HCT116 (cell line): ENCODE results near the gene MAP2K5. TPM values are rescaled to one million over a fixed set of nuclear protein-coding genes. Genes with fewer than 3 reads are reported as not detected.

Source experiments
- ATAC-seq: fragments of 200-7000 bp; cut with Tn5 transposase; 2 replicates; pipeline ENCODE4 v1.9.1; 2020; ENCODE audit warnings: mild to moderate bottlenecking, moderate library complexity
- BruUV-seq: library from RNA; stranded (reverse); fragments of 400-500 nt; replicated peaks from 2 replicates; lab custom pipeline; 2021; lab: Mats Ljungman, UMichigan
- CTCF ChIA-PET: fragments of 300-600 bp; sonication (Branson Sonifier 250); formaldehyde crosslinking; loops from one replicate; lab custom pipeline; 2021; ENCODE audit warnings: antibody characterized with exemption; lab: Charles Lee
- POLR2A ChIA-PET: fragments of 300-600, 350-600 bp; sonication (Branson Sonifier 250); formaldehyde crosslinking; loops from one replicate; lab custom pipeline; 2021; ENCODE audit warnings: antibody characterized with exemption; lab: Charles Lee
- RAD21 ChIA-PET, 2 experiments: fragments of 300-600 bp; sonication (Branson Sonifier 250); formaldehyde crosslinking; loops; one replicate each; lab custom pipeline; 2023; ENCODE audit warnings: low total read pairs in 2 of 2; ENCODE audit not compliant: uncharacterized antibody in 2 of 2, unreplicated experiment in 2 of 2, low non-redundant PET in 1 of 2; lab: Charles Lee
- DNase-seq: peaks from one replicate; pipeline ENCODE4 v3.0.0-alpha.2; 2010; ENCODE audit warnings: low read depth, low spot score
- H2AFZ ChIP-seq: fragments of 200-600 bp; shearing (Covaris generic), sonication (generic); 2 replicates; pipeline ENCODE4 v1.6.1; 2017; ENCODE audit warnings: low read depth, mixed run types, mixed read lengths, antibody characterized with exemption, low read length; ENCODE audit not compliant: poor library complexity, severe bottlenecking
- H3K27ac ChIP-seq: 2 replicates; pipeline ENCODE4 v1.5.1; 2012; ENCODE audit warnings: low read depth, low read length
- H3K27me3 ChIP-seq: fragments of 200-600 bp; sonication (generic); 2 replicates; pipeline ENCODE4 v1.6.1; 2016; ENCODE audit warnings: mixed run types, low read length, mixed read lengths; ENCODE audit not compliant: insufficient read depth
- H3K36me3 ChIP-seq, 2 experiments: fragments of 200-500 bp in 1 of 2; fragments of 200-600 bp in 1 of 2; sonication (Bioruptor generic) in 1 of 2; sonication (generic) in 1 of 2; 2 replicates each; pipeline versions ENCODE4 v1.5.1 to v1.6.1; 2014 to 2016; ENCODE audit warnings: low read length in 2 of 2, inconsistent platforms in 1 of 2, mixed read lengths in 1 of 2, mixed run types in 1 of 2; ENCODE audit not compliant: insufficient read depth in 2 of 2, control insufficient read depth in 1 of 2
- H3K4me1 ChIP-seq, 2 experiments: fragments of 200-600 bp in 1 of 2; sonication (generic) in 1 of 2; 2 replicates each; pipeline versions ENCODE4 v1.5.1 to v1.6.1; 2012 to 2017; ENCODE audit warnings: low read length in 2 of 2, inconsistent platforms in 1 of 2, mild to moderate bottlenecking in 1 of 2, mixed read lengths in 1 of 2, mixed run types in 1 of 2, moderate library complexity in 1 of 2; ENCODE audit not compliant: insufficient read depth in 2 of 2, control insufficient read depth in 1 of 2
- H3K4me2 ChIP-seq: fragments of 200-600 bp; sonication (generic); 2 replicates; pipeline ENCODE4 v1.6.1; 2017; ENCODE audit warnings: mixed run types, low read length, mixed read lengths
- H3K4me3 ChIP-seq, 2 experiments: fragments of 200-600 bp in 1 of 2; sonication (generic) in 1 of 2; replicated peaks in 1 of 2; 2 replicates each; pipeline ENCODE4 v1.5.1; 2011 to 2016; ENCODE audit warnings: low read length in 2 of 2, control low read depth in 1 of 2, low read depth in 1 of 2, mild to moderate bottlenecking in 1 of 2, mixed read lengths in 1 of 2, mixed run types in 1 of 2
- H3K79me2 ChIP-seq: fragments of 200-600 bp; sonication (generic); 2 replicates; pipeline ENCODE4 v1.6.1; 2017; ENCODE audit warnings: mild to moderate bottlenecking, mixed run types, low read length, moderate library complexity, mixed read lengths; ENCODE audit not compliant: insufficient read depth
- H3K9ac ChIP-seq: fragments of 200-600 bp; sonication (generic); 2 replicates; pipeline ENCODE4 v1.6.1; 2016; ENCODE audit warnings: low read length, mixed read lengths
- H3K9me2 ChIP-seq: fragments of 200-600 bp; sonication (generic), shearing (Covaris generic); 2 replicates; pipeline ENCODE4 v1.6.1; 2017; ENCODE audit warnings: mixed run types, mild to moderate bottlenecking, moderate library complexity; ENCODE audit not compliant: insufficient read depth
- H3K9me3 ChIP-seq, 2 experiments: fragments of 200-500 bp in 1 of 2; fragments of 200-600 bp in 1 of 2; sonication (Bioruptor generic) in 1 of 2; sonication (generic) in 1 of 2; 2 replicates each; pipeline ENCODE4 v1.6.1; 2014 to 2017; ENCODE audit warnings: low read length in 2 of 2, mixed read lengths in 2 of 2, inconsistent platforms in 1 of 2, low read depth in 1 of 2, mild to moderate bottlenecking in 1 of 2, mixed run types in 1 of 2, moderate library complexity in 1 of 2; ENCODE audit not compliant: control insufficient read depth in 1 of 2, insufficient read depth in 1 of 2
- H4K20me1 ChIP-seq: fragments of 200-600 bp; sonication (generic), shearing (Covaris generic); 2 replicates; pipeline ENCODE4 v1.6.1; 2017; ENCODE audit warnings: mixed run types, mild to moderate bottlenecking, moderate library complexity; ENCODE audit not compliant: insufficient read depth
- FOSL1 ChIP-seq: IDR thresholded peaks from 2 replicates; pipeline ENCODE4 v1.6.1; 2012; ENCODE audit warnings: low read depth
- RAD21 ChIP-seq: IDR thresholded peaks from 2 replicates; pipeline ENCODE4 v1.6.1; 2012; ENCODE audit warnings: low read depth, mild to moderate bottlenecking
- SIN3A ChIP-seq: IDR thresholded peaks from 2 replicates; pipeline ENCODE4 v1.6.1; 2012; ENCODE audit warnings: low read depth
- SRF ChIP-seq: IDR thresholded peaks from 2 replicates; pipeline ENCODE4 v1.6.1; 2012; ENCODE audit warnings: low read depth
- ZNF274 ChIP-seq: fragments of 200-500 bp; sonication (Bioruptor generic); IDR thresholded peaks from 2 replicates; pipeline ENCODE4 v1.6.1; 2014; ENCODE audit warnings: mild to moderate bottlenecking, low read depth, low read length, inconsistent platforms
- intact Hi-C: fragments of 100-400 bp; cut with micrococcal nuclease; formaldehyde crosslinking; loops from 2 replicates; pipeline ENCODE4 v1.10.0; 2022
- total RNA-seq: library from RNA; stranded (reverse); gene quantifications from one replicate; pipeline ENCODE4 v1.2.1, GENCODE V29; 2021; ENCODE audit not compliant: unreplicated experiment
- TF ChIP-seq, protein P1 (sequence below), 3 experiments: fragments of 200-600 bp in 1 of 3; sonication (generic) in 1 of 3; IDR thresholded peaks in 2 of 3; conservative IDR thresholded peaks in 1 of 3; 2 replicates each; pipeline ENCODE4 v1.5.1; 2012 to 2017; ENCODE audit warnings: low read depth in 2 of 3, low read length in 2 of 3, antibody characterized with exemption in 1 of 3, borderline replicate concordance in 1 of 3, control low read depth in 1 of 3, mild to moderate bottlenecking in 1 of 3, mixed read lengths in 1 of 3, mixed run types in 1 of 3, moderate library complexity in 1 of 3; ENCODE audit not compliant: insufficient read depth in 1 of 3

Gene MAP2K5
- total RNA-seq, 1 experiment from 2014 or later: 15.6 TPM

DNA sequence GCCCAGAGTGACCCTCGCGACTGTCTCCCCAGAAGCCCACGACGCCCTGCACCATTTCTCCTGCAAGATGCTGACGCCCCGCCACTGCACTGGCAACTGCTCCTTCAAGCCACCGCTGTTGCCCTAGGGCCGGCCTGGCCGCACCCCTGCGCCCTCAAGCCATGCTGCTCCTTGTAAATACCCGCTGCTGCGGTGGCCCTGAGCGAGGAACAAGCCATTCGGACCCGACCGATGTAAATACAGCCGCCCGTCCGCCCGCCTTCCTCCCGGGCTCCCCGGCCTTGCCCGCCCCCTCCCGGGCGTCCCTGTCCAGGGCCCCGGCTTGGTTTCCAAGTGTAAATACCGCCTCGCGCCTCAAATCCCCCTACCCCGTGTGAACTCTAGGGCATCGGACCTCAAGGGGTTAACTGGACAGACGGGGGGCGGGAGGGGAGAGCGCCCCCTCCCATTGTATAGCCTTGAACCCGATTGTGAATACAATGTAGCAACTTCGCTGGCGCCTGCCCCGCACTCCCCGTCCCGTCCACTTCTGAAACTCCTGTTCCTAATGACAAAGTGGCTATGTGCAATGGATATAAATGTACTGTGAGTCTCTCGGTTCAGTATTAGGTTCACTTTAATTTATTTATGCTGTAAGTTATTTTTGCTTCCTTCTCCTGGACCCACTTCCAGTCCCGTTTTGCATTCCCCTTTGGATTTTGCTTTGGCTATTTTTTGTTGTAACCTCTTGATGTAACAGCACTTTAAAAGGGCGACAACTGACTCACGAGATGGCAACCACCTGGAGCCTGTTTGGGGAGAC lies 291.4 kb downstream of the MAP2K5 start:
- Histone ChIP-seq H3K4me3 (no peak overlapping the region), H4K20me1 (no peaks in the 10 kb centered on the region), H3K36me3 (no peaks in the 10 kb centered on the region), H3K4me2 (peak overlapping the region; percentile 36; the same call in 1 of the 2 replicates), H3K4me1 (peaks cover 0 to under 1% of the 10 kb centered on the region in 2 experiments; a peak in 2 of 4 replicates), H3K27ac (no peak overlapping the region), H3K79me2 (no peaks in the 10 kb centered on the region), H3K9ac (no peak overlapping the region), H3K9me2 (no peaks in the 10 kb centered on the region), H3K9me3 (no peaks in the 10 kb centered on the region), H2AFZ (no peak overlapping the region), H3K27me3 (no peaks in the 10 kb centered on the region)
- ChIA-PET RAD21 (no interaction called here), POLR2A (no interaction called here), CTCF (no interaction called here)
- intact Hi-C loops: loop anchor here (2.0 to 10.0 kb wide), 4 partner anchors 309 to 887 kb away; partner anchors contain the start of gene C15orf61
- no peak for TF ChIP-seq SIN3A
- no peak for TF ChIP-seq SRF
- TF ChIP-seq, protein P1, sequence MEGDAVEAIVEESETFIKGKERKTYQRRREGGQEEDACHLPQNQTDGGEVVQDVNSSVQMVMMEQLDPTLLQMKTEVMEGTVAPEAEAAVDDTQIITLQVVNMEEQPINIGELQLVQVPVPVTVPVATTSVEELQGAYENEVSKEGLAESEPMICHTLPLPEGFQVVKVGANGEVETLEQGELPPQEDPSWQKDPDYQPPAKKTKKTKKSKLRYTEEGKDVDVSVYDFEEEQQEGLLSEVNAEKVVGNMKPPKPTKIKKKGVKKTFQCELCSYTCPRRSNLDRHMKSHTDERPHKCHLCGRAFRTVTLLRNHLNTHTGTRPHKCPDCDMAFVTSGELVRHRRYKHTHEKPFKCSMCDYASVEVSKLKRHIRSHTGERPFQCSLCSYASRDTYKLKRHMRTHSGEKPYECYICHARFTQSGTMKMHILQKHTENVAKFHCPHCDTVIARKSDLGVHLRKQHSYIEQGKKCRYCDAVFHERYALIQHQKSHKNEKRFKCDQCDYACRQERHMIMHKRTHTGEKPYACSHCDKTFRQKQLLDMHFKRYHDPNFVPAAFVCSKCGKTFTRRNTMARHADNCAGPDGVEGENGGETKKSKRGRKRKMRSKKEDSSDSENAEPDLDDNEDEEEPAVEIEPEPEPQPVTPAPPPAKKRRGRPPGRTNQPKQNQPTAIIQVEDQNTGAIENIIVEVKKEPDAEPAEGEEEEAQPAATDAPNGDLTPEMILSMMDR (IDR thresholded peaks at IDR 0.05 in 2 of 3, conservative IDR thresholded peaks at IDR 0.05 in 1 of 3; ENCODE audit: borderline replicate concordance in 1 of 3, insufficient read depth in 1 of 3, low read depth in 2 of 3, low read length in 2 of 3): peak; percentile 16 to 30 (median 27); a peak in 4 of 6 replicates
- no peak for TF ChIP-seq ZNF274
- TF ChIP-seq RAD21: peak; percentile 39; the same call in 1 of the 2 replicates
- TF ChIP-seq FOSL1: no peak
- ATAC-seq (peak; percentile 59), DNase-seq (no peak)
- BruUV-seq: no TSS peak
